Measurements from ENCODE around the gene LGALS3BP.

The LGALS3BP gene

DNA sequence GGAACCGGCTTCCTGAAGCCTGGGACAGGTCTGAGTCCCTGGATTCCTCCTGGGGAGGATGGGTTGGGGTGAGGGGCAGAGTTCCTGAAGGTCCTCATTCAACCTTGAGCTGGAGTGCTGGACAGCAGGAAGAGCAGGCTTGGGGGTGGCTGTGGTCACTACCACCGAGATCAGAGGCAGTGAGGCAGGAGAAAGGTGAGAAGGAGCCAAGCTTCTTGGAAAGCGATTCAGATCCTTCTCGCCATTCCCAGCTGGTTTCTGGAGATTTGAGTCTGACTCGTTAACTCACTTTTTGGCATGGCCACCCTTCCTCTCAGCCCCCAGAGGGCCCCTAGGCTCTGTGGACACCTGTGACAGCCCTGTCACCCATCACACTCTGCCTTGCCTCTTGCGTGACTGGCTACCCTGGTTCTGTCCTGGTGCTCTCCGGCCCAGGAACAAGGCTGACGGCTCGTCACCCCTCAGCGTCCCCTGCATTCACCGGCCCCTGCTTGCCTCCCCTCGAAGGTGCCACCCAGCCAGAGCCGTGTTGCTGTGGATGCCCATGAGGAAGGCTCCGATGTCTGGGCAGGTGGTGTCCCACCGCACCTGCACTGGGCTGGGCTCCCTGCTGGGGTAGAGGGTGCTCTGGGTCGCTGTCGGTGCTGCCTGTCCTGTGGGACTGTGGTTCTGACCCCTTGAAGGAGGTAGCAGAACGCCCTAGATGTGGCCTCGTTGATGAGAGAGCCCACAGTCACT, 44.9 kb downstream of the LGALS3BP start:
- no peak for ATAC-seq

DNA sequence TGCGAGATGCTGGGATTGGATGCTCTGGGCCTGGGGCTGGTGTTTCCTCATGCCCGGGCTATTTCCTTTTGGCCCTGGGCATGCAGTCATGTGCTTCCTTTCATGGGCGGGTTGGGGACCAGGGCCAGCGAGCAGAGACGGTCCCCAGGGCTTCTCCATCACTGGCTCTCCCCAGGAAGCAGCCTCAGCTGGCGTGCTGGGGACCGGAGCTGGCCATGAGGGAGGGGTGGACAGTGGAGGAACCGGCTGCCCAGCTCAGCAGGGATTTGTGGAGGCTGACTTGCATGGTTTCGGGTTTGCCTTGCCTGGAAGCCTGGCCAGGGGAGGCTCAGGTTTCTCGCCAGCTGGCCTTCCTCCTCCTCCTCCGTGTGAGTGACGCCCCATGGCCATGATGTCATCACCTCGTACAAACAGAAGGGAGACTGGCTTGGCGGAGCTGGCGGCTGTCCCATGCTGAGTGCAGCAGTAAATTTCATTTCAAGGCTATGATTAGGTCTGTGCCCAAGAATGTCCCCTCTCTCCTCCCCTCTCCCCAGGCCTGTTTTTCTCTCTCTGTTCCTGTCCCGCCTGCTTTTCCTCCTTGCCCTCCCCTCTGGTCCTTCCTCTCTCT, 45.7 kb downstream of the LGALS3BP start:
- no peak for ATAC-seq

DNA sequence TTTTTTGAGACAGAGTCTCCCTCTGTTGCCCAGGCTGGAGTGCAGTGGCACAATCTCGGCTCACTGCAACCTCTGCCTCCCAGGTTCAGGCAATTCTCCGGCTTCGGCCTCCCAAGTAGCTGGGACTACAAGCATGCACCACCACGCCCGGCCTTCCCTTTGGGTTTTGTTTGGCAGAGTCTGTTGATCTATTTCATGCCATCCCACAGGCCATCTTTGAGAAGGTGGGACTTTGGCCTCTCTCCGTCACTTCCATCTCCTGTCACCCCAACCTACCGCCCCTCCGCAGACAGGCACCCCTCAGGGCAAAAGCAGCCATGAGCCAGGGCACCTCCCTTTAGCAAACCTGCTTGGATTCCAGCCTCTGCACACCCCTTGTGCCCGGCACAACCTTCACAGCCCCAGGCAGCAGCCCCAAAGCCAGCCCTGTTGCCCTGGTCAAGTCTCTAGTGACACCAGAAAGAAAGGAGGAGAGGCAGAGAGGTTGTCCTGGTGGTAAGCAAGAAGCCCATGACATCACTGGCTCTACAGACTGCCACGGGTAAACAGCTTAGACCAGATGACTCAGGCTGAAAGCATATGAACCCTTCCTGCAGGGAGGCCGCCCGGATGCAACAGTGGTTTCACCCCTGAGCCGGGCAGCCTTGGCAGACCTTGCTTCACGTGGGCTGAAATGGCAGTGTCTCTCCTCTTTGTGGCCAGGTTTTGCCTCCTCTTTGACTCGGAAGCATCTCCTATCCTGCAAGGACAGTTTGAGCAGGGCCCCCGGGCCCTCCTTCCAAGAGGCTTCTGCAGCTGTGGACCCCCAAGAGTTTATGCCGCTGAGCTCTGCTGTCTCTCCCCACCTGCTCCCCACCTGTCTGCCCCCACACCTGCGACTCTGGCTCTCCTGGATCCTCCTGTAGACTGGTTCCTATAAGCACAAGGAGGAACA, 46.4 kb downstream of the LGALS3BP start:
- ATAC-seq = peak; percentile 88 to 96

DNA sequence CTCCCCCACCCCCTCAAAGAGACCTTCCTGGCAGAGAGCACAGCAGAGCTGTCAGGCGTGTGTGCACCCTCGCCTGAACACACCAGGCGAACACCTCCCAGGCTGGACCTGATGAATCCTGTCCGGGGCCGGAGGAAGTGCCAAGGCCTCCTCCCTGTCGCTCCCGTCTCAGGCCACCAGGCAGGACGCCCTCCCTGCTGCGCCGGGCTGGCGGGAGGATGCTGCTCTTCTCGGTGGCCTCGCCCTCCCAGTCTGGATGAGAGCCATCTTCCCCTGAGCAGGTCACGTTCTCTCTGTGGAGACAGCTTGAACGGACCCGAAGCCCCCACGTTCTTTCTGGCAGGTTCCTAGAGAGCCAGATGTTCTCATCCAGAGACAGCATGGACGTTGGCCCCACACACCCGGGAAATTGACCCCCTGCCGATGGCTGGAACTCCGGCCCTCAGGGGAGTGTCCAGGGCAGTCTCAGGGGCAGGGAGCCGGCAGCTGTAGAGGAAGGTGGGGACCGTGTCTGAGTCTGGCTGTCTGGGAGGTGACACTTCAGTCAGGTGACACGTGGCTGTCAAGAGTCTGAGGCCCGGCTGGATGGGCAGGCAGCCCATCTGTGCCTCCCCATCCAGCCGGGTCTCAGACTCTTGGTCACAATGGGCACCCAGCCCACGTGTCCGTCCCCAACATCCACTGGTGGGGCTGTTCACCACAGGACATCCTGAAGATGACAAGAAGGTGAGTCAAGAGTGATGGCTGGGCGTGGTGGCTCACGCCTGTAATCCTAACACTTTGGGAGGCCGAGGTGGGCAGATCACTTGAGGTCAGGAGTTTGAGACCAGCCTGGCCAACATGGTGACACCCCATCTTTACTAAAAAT, 49.6 kb downstream of the LGALS3BP start:
- no peak for ATAC-seq

DNA sequence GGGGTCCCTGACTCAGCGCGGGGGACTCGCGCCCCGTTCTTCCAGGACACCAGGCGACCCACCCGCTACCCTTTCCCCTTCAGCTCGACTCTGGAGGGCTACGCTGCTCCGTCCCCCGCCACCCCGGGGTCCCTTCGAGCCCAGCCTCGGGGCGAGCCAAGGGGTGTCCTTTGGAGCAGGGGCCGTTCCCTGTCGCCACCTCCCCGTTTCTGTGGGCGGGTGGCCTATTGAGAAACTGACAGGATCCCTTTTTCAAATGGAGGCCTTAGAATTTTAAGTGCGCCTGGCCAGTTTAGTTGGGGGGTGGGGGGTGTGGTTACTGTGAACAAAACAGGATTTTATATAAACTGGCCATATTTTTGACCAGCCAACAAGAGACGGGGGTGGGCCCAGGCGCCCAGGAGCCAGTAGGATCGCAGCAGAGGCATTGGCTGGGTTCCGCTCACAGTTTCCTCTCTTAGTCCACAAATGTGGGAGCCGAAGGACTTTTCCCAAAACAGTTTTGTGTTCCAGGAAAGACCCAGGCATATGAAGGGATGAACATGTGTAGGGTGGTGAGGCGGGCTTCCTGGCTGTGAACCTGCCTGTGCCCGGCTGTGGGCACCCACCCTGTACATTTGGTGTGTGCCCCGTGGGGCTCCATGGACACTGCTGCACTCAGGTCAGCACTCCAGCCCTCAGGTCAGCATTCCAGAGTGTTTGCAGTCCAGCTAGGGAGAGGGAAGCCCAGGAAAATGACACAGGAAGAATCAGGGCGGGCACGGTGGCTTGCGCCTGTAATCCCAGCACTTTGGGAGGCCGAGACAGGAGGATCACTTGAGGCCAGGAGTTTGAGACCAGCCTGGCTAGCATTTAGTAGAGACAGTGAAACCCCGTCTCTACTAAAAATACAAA, 53.8 kb downstream of the LGALS3BP start:
- ATAC-seq = no peak

DNA sequence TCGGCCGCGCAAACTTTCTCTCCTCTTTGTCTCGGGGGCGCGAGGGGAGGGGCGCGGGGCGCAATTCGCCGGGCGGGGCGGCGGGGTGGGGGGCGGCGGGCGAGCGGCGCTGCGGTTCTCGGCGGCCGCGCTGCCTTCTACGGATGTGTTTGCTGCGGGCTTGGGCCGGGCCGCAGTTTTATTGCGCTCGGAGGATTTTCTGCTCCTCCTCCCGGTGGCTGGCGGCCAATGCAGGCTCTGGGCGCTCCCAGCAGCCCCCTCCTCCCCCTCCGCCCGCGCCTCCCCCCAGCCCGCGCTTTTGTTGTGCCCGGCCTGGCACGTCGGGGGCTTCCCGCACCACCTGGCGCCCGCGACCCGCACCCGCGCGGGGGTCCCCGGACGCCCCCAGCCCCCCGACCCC, 54.5 kb downstream of the LGALS3BP start, which contains the start of gene TIMP2:
TSS of gene TIMP2 (minus strand) at position 154 of the 400 bp plus-strand sequence. CDS start 299 bp downstream, outside the sequence.
- ATAC-seq = peak; percentile 69 to 70

DNA sequence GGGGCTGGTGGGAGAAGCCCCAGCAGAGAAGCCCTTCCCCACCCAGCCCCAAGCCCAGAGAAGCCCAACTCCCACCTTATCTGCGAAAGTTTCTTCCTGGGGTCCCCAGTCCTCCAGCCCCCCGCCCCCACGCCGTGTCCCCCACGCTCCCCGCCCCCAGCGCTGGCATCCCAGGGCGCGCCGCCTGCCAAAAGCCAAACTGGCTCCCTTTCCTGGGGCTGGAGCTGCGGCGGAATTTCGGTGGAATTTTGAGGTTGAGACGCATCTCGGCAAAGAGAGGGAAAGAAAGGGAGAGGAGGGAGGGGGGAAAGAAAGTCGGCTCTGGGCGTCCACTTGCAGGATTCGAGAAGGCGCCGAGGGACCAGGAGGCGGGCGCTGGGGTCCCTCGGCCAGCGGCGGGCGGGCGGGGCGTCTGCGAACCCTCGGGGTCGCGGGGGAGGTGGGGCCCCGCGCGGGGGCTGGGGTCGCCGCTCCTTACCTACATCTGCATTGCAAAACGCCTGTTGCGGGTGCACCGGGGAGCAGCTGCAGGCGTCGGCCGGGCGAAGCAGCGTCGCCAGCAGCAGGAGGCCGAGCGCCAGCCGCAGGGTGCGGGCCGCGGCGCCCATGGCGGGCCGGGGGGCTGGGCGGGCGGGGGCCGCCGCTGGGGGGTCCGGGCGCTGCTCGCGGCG, 55.1 kb downstream of the LGALS3BP start:
- ATAC-seq = peak in 1 of 2 donors; percentile 15

DNA sequence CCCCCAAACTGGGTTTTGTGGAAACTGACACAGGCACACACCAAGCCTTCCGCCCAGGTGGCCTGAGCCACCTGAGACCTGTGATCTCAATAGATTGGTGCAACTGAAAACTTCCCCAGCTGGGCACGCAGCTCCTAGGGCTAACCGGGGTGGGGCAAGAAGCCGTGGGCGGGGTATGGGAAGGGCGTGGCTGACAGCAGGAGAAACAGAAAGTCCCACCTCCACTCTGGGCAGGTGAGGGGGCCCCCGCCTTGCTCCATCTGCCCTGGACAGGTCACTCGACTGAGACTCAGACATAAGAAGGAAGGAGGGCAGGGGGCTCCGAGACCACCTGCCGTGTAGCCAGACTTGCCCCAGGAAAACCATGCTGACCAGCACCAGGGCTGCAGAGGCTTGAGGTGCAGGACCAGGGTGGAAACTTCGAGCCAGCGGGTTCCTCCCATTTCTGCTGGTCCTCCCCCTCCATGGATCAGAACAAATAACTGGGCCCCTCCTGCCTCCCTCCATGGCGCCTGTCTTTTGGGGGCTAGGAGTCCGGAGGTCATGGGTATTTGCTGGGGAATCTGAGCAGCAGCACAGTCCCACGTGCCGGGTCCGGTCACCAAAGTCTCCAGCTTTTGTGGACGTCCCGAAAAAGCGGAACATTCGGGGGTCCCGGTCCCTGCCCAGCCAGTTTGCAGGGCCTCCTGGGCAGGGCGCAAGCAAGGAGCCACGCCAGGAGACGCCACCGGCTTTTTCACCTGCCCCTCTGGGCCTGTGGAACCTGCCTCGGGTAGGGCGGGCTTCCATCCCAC, 55.9 kb downstream of the LGALS3BP start:
- ATAC-seq = peak; percentile 53 to 68

DNA sequence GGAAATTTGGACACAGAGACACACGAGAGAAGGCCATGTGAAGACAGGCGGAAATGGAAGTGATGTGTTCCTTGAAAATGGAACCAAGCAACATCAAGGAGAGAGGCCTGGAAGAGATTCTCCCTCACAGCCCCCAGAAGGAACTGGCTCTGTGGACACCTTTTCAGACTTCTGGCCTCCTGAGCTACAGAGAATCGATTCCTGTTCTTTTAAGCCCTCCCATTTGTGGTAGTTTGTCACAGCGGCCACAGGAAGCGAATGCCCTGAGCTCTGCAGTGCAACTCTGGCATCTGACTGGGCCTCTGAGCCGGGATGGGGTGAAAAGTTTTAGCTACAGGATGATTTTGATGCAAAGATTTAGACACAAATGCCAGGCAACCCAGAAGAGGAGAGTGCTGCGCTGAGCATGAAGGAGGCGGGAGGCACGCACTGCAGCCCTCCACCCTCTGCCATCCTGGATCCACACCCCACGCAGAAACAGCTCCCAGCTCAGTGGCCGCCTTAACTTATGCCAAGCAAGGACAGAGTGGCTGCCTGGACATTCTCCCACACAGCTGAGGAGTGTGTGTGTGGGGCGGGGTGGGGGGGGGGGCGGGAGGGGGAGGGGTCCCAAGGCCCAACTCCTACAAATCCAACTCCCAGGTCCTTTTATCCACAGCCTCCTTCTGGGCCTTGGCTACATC, 56.8 kb downstream of the LGALS3BP start:
- ATAC-seq = no peak

DNA sequence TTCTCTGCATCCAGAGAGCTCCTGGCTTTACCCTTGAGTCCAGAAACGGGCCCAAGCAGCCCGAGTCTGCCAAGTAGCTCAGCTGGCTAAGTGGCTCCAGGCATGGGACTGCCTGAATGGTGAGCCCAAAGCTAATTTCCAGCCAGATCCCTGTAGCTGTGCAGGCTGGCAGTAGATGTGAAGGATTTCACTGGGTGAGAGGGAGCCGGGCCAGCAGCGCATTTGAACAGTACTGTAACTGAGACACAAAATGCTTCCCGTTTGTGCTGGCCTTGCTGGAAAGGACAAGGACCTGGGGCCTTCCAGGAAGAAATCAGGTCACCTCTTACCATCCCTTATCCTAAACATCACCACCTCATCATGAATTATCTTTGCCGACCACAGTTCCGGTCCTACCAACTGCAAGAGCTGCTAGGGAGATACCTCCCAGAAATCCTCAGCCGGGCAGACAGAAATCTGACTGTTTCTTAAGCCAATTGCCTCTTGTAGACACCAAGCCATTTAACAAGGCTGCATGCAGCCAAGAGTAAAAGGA, 58.2 kb downstream of the LGALS3BP start:
- ATAC-seq = no peak
